K562 (cell line): ENCODE measurements around the gene ARHGAP23. TPM values are rescaled to one million over a fixed set of nuclear protein-coding genes. Genes with fewer than 3 reads are reported as not detected.

ENCODE experiments used
- ATAC-seq: fragments of 200-7000 bp; cut with Tn5 transposase; 3 replicates; pipeline ENCODE4 v1.9.1; 2020; ENCODE audit warnings: moderate library complexity
- BruUV-seq: library from RNA; stranded (reverse); fragments of 400-500 nt; replicated peaks from 2 replicates; lab custom pipeline; 2021; lab: Mats Ljungman, UMichigan
- CTCF ChIA-PET: fragments of 300-600 bp; formaldehyde crosslinking; extraction: SDS; loops from one replicate; lab custom pipeline; 2021; ENCODE audit warnings: low intra/inter-chr PET ratio; lab: Yijun Ruan, JAX
- POLR2A ChIA-PET: fragments of 300-600, 350-650 bp; sonication (Branson Sonifier 250); formaldehyde crosslinking; extraction: SDS; loops from one replicate; lab custom pipeline; 2021; ENCODE audit warnings: antibody characterized with exemption, inconsistent platforms; lab: Yijun Ruan, JAX
- DNase-seq, 4 experiments: peaks; one replicate each; pipeline versions ENCODE4 v3.0.0 to v3.0.0-alpha.2; 2011 to 2018; ENCODE audit warnings: low spot score in 3 of 4, mixed read lengths in 3 of 4; ENCODE audit errors: extremely low read depth in 1 of 4
- FAIRE-seq: peaks from 2 replicates; lab custom pipeline; 2011; peaks lifted over from hg19 to GRCh38; lab: Jason Lieb, UNC
- H2AFZ ChIP-seq: 2 replicates; pipeline ENCODE4 v1.6.0; 2011; ENCODE audit warnings: low read depth, low read length, control low read depth, inconsistent platforms
- H3K27ac ChIP-seq: fragments of 200-600 bp; 3 replicates; pipeline ENCODE4 v1.8.0; 2011; ENCODE audit warnings: low read depth, mild to moderate bottlenecking, control low read depth, inconsistent platforms, low read length, moderate library complexity, mixed read lengths; ENCODE audit errors: extremely low read depth
- H3K27me3 ChIP-seq, 2 experiments: fragments of 300-600 bp in 1 of 2; 2 replicates in 1 of 2; 3 replicates in 1 of 2; pipeline versions ENCODE4 v1.6.0 to v1.8.0; 2011; ENCODE audit warnings: inconsistent platforms in 2 of 2, low read length in 2 of 2, mild to moderate bottlenecking in 1 of 2, mixed read lengths in 1 of 2, moderate library complexity in 1 of 2; ENCODE audit not compliant: control insufficient read depth in 2 of 2, insufficient read depth in 2 of 2
- H3K36me3 ChIP-seq: fragments of 300-600 bp; 3 replicates; pipeline ENCODE4 v1.8.0; 2011; ENCODE audit warnings: mild to moderate bottlenecking, low read length, inconsistent platforms; ENCODE audit not compliant: control insufficient read depth, insufficient read depth
- H3K4me1 ChIP-seq, 2 experiments: fragments of 200-600 bp in 1 of 2; replicated peaks in 1 of 2; 2 replicates in 1 of 2; 3 replicates in 1 of 2; pipeline versions ENCODE4 v1.5.1 to v1.8.0; 2011; ENCODE audit warnings: inconsistent platforms in 2 of 2, low read length in 2 of 2, mild to moderate bottlenecking in 1 of 2, mixed read lengths in 1 of 2, moderate library complexity in 1 of 2; ENCODE audit not compliant: control insufficient read depth in 2 of 2, insufficient read depth in 2 of 2
- H3K4me2 ChIP-seq: 2 replicates; pipeline ENCODE4 v1.6.1; 2011; ENCODE audit warnings: low read length, control low read depth, inconsistent platforms, mixed read lengths; ENCODE audit not compliant: insufficient read depth
- H3K4me3 ChIP-seq: fragments of 200-600 bp; sonication (generic), shearing (Covaris generic); 2 replicates; pipeline ENCODE4 v1.5.1; 2016; ENCODE audit warnings: control low read depth, inconsistent platforms
- H3K79me2 ChIP-seq: fragments of 200-600 bp; 3 replicates; pipeline ENCODE4 v1.8.0; 2011; ENCODE audit warnings: low read length, inconsistent platforms; ENCODE audit not compliant: control insufficient read depth, insufficient read depth
- H3K9ac ChIP-seq, 2 experiments: 2 replicates each; pipeline versions ENCODE4 v1.6.0 to v1.6.1; 2011; ENCODE audit warnings: low read depth in 2 of 2, low read length in 2 of 2, control low read depth in 1 of 2, inconsistent platforms in 1 of 2, mild to moderate bottlenecking in 1 of 2, mixed read lengths in 1 of 2; ENCODE audit not compliant: insufficient read depth in 1 of 2
- H3K9me1 ChIP-seq: one replicate; pipeline ENCODE4 v1.6.0; 2011; ENCODE audit warnings: inconsistent platforms, mild to moderate bottlenecking, low read length, moderate library complexity; ENCODE audit not compliant: control insufficient read depth, insufficient read depth
- H3K9me3 ChIP-seq: replicated peaks from 2 replicates; pipeline ENCODE4 v1.5.1; 2011; ENCODE audit warnings: low read depth, low read length, inconsistent platforms; ENCODE audit not compliant: control insufficient read depth, insufficient read depth
- H4K20me1 ChIP-seq: replicated peaks from 2 replicates; pipeline ENCODE4 v1.6.1; 2011; ENCODE audit warnings: low read length, inconsistent platforms, mixed read lengths; ENCODE audit not compliant: control insufficient read depth, insufficient read depth
- CBX5 ChIP-seq: IDR thresholded peaks from 2 replicates; pipeline ENCODE4 v1.6.1; 2014; ENCODE audit warnings: low read depth, borderline replicate concordance
- CXXC5 ChIP-seq: fragments of 250-450 bp; sonication (Bioruptor Pico); IDR thresholded peaks from 2 replicates; pipeline ENCODE4 v1.8.0; 2022; ENCODE audit warnings: inconsistent platforms, mild to moderate bottlenecking, moderate library complexity
- ELK3 ChIP-seq: fragments of 450-650 bp; formaldehyde crosslinking; IDR thresholded peaks from 2 replicates; pipeline ENCODE4 v1.4.0; 2020; ENCODE audit warnings: mild to moderate bottlenecking
- PHB2 ChIP-seq: fragments of 450-650 bp; IDR thresholded peaks from 2 replicates; pipeline ENCODE4 v1.6.1; 2017; ENCODE audit warnings: low read depth
- PURB ChIP-seq: sonication (generic); formaldehyde crosslinking; IDR thresholded peaks from 2 replicates; pipeline ENCODE4 v1.9.0; 2021; ENCODE audit warnings: low read depth, mild to moderate bottlenecking, missing genetic modification reagents
- SETDB1 ChIP-seq: IDR thresholded peaks from one replicate; pipeline ENCODE4 v1.6.1; 2012; ENCODE audit warnings: low read length, control low read depth, inconsistent platforms
- SMAD4 ChIP-seq: fragments of 250-450 bp; sonication (Bioruptor Pico); conservative IDR thresholded peaks from 2 replicates; pipeline ENCODE4 v1.8.0; 2021; ENCODE audit warnings: inconsistent platforms, mild to moderate bottlenecking, moderate library complexity
- TAF7 ChIP-seq: fragments of 450-650 bp; IDR thresholded peaks from 2 replicates; pipeline ENCODE4 v1.6.1; 2016; ENCODE audit warnings: missing genetic modification characterization, missing compliant biosample characterization
- TAF9B ChIP-seq: fragments of 450-650 bp; IDR thresholded peaks from 2 replicates; pipeline ENCODE4 v1.6.1; 2018; ENCODE audit warnings: mild to moderate bottlenecking; ENCODE audit not compliant: partially characterized antibody
- TEAD1 ChIP-seq, 2 experiments: fragments of 450-650 bp in 1 of 2; sonication (generic) in 1 of 2; formaldehyde crosslinking; IDR thresholded peaks; 2 replicates each; pipeline versions ENCODE4 v1.4.0 to v1.8.0; 2020 to 2022; ENCODE audit warnings: mild to moderate bottlenecking in 2 of 2, missing genetic modification reagents in 1 of 2
- ZNF124 ChIP-seq: sonication (generic); formaldehyde crosslinking; IDR thresholded peaks from 2 replicates; pipeline ENCODE4 v1.8.1; 2022; ENCODE audit warnings: missing genetic modification reagents
- ZNF232 ChIP-seq: sonication (generic); formaldehyde crosslinking; IDR thresholded peaks from 2 replicates; pipeline ENCODE4 v1.8.0; 2022; ENCODE audit warnings: mild to moderate bottlenecking, missing genetic modification reagents
- ZNF282 ChIP-seq: sonication (generic); formaldehyde crosslinking; IDR thresholded peaks from 2 replicates; pipeline ENCODE4 v1.8.1; 2023; ENCODE audit warnings: missing genetic modification reagents
- WGBS: fragments of 100-300 bp; shearing (Covaris generic); methylation state at CpG from one replicate; pipeline ENCODE4 v1.1.6; 2016; ENCODE audit warnings: low coverage, mixed read lengths; ENCODE audit not compliant: insufficient coverage; ENCODE audit errors: missing lambda C conversion rate; 5-methylcytosine and 5-hydroxymethylcytosine counted together
- in situ Hi-C: fragments of 300-500 bp; cut with MboI; formaldehyde crosslinking; loops from 4 replicates; pipeline ENCODE4 v1.15.0; 2018; ENCODE audit warnings: inconsistent platforms, mixed read lengths
- intact Hi-C: fragments of 100-400 bp; cut with micrococcal nuclease; formaldehyde crosslinking; loops from 2 replicates; pipeline ENCODE4 v1.14.2; 2022
- polyA plus RNA-seq, 8 experiments: library from polyadenylated mRNA; depleted of rRNA in 4 of 8; stranded (reverse) in 5 of 8; unstranded in 3 of 8; fragments of >200 nt; fragmentation: Nextera tagmentation in 2 of 8; fragmentation: Illumina TruSeq in 1 of 8; extraction: Ambion mirVana in 2 of 8; extraction: Trizol in 1 of 8; gene quantifications; 2 replicates each; pipeline versions ENCODE4 v1.2.1 to v1.2.3, GENCODE V29; 2011 to 2014; ENCODE audit warnings: inconsistent platforms in 1 of 8, missing spikeins in 1 of 8
- total RNA-seq, 7 experiments: library from RNA; depleted of rRNA in 6 of 7; stranded (reverse); fragments of >200 nt in 6 of 7; fragmentation: Illumina TruSeq in 2 of 7; extraction: Trizol in 2 of 7; gene quantifications; 2 replicates each; pipeline versions ENCODE4 v1.2.1 to v1.2.3, GENCODE V29; 2011 to 2021; ENCODE audit warnings: low replicate concordance in 1 of 7

Gene ARHGAP23
- total and polyA plus RNA-seq, 9 of the 15 experiments (the other 6 are each of a cell fraction or from before 2014, with no cell fraction given): 0.01 to 2.7 (median 0.70) TPM

GRCh38 chr17:38545531-38546225, 117.4 kb downstream of the ARHGAP23 start:
- no TSS peak for BruUV-seq
- H4K20me1 ChIP-seq: peaks cover 16% of the 10 kb centered on the region; the same call in 1 of the 2 replicates
- no peak overlapping the region for H3K4me2 ChIP-seq
- in situ Hi-C loops: no loop called here
- 3% methylated on average over 12 of the region's 12 CpGs for WGBS
- H3K27ac ChIP-seq: no peak overlapping the region
- no peak overlapping the region for H3K9ac ChIP-seq
- no peaks in the 10 kb centered on the region for H3K79me2 ChIP-seq
- H3K9me1 ChIP-seq: peaks cover under 1% of the 10 kb centered on the region
- no peak overlapping the region for H3K4me3 ChIP-seq
- no peak for TF ChIP-seq PURB
- TF ChIP-seq PHB2: no peak
- TF ChIP-seq TEAD1 (CRISPR knock-in tag; IDR thresholded peaks at IDR 0.05): no peak
- TF ChIP-seq CBX5: no peak
- TF ChIP-seq ZNF124 (CRISPR knock-in tag): no peak
- TF ChIP-seq TAF9B: no peak
- no peak for TF ChIP-seq SETDB1
- TF ChIP-seq ELK3 (CRISPR knock-in tag): no peak
- no peak for TF ChIP-seq SMAD4 (CRISPR knock-in tag)
- no peak for TF ChIP-seq CXXC5 (CRISPR knock-in tag)
- TF ChIP-seq TAF7 (tag): no peak
- no peak for TF ChIP-seq ZNF232
- TF ChIP-seq ZNF282 (CRISPR knock-in tag): no peak
- H3K36me3 ChIP-seq: no peaks in the 10 kb centered on the region
- intact Hi-C loops: no loop called here
- H3K4me1 ChIP-seq: peaks cover 0 to 9% of the 10 kb centered on the region in 2 experiments; a peak in 2 of 5 replicates
- no peak overlapping the region for H2AFZ ChIP-seq
- ATAC-seq (no peak), DNase-seq (no peak), FAIRE-seq (no peak)
- ChIA-PET CTCF (no interaction called here), POLR2A (interaction anchor here (0.6 to 1.2 kb wide), 5 partner anchors 9 to 129 kb away, joined by 3 to 6 read pairs (median 3); partner anchors contain the start of gene EPOP)
- H3K9me3 ChIP-seq: no peaks in the 10 kb centered on the region
- H3K27me3 ChIP-seq: peaks cover 22 to 78% of the 10 kb centered on the region in 2 experiments
